Measurements from ENCODE around the gene NINL. TPM values are rescaled to one million over a fixed set of nuclear protein-coding genes. Genes with fewer than 3 reads are reported as not detected.

NINL gene
- total and polyA plus RNA-seq, 2 of the 8 experiments (the other 6 are each of a cell fraction or from before 2014, with no cell fraction given), result 15.3 to 30.0 TPM

- H3K9me3 ChIP-seq (ENCODE audit: insufficient read depth in 2 of 2, low read depth in 1 of 2, low read length in 1 of 2), result no peaks in the 10 kb centered on the region
- H3K4ac ChIP-seq (replicated peaks; ENCODE audit: insufficient read length, low read depth, low read length), result no peak overlapping the region
- no peak overlapping the region for H2BK12ac ChIP-seq (ENCODE audit: low read depth, low read length)
- no peaks in the 10 kb centered on the region for H3K79me1 ChIP-seq (ENCODE audit: low read depth, low read length)
- no peak overlapping the region for H3K18ac ChIP-seq (ENCODE audit: extremely low read depth, low read length)
- FAIRE-seq (no peak), DNase-seq (ENCODE audit: low read depth in 1 of 2, low spot score in 2 of 2) (no peak)
- peaks cover 0 to 4% of the 10 kb centered on the region in 2 experiments for H4K20me1 ChIP-seq (replicated peaks in 1 of 2; ENCODE audit: control insufficient read depth in 1 of 2, insufficient read depth in 2 of 2, low read length in 2 of 2)
- no peaks in the 10 kb centered on the region for H3K23me2 ChIP-seq (ENCODE audit: low read depth, low read length)
- no peak overlapping the region for H2AFZ ChIP-seq (ENCODE audit: low read length)
- no peak overlapping the region for H3K56ac ChIP-seq (replicated peaks; ENCODE audit: insufficient read length, low read depth, low read length)
- H3K23ac ChIP-seq (ENCODE audit: insufficient read length), result no peak overlapping the region
- no peak overlapping the region; the same call in 1 of the 2 replicates for H3K27ac ChIP-seq (ENCODE audit: low read depth, low read length)
- ChIA-PET CTCF (ENCODE audit: partially characterized antibody) (interaction anchor here (0.9 to 1.7 kb wide), 9 partner anchors 9 to 200 kb away, joined by 3 to 7 read pairs (median 3); partner anchors contain the start of gene GINS1), POLR2A (ENCODE audit: partially characterized antibody) (interaction anchor here (0.6 to 1.6 kb wide), 2 partner anchors 14 to 87 kb away, joined by 3 read pairs; no protein-coding TSS in a partner anchor)
- H3K79me2 ChIP-seq (ENCODE audit: control insufficient read depth in 1 of 2, insufficient read depth in 2 of 2, low read length in 2 of 2), result no peaks in the 10 kb centered on the region
- no peak overlapping the region for H2AK5ac ChIP-seq (ENCODE audit: low read depth, low read length)
- no peak overlapping the region for H4K91ac ChIP-seq (replicated peaks; ENCODE audit: insufficient read length, low read length)
- 84% methylated on average over 10 of the region's 10 CpGs; no CpG with 5 or more reads in 1 of the 2 experiments for WGBS, 2 experiments (ENCODE audit: extremely low coverage in 1 of 2, insufficient coverage in 1 of 2, insufficient read length in 1 of 2, insufficient replicate concordance in 2 of 2, low coverage in 1 of 2, low lambda C conversion rate in 2 of 2, missing lambda C conversion rate in 1 of 2)
- no peak overlapping the region for H3K4me2 ChIP-seq (ENCODE audit: insufficient read depth in 1 of 2, low read depth in 2 of 2, low read length in 2 of 2)
- no peak overlapping the region for H4K8ac ChIP-seq (ENCODE audit: extremely low read depth, insufficient read depth, low read length)
- peaks cover 0 to 19% (median 9%) of the 10 kb centered on the region in 4 experiments; a peak in 6 of 7 replicates for H3K4me1 ChIP-seq (replicated peaks in 1 of 4; ENCODE audit: control insufficient read depth in 3 of 4, insufficient read depth in 4 of 4, low read length in 3 of 4)
- H2BK20ac ChIP-seq (ENCODE audit: low read length), result no peak overlapping the region
- peaks cover 0 to 4% (median 1%) of the 10 kb centered on the region in 4 experiments; a peak in 2 of 8 replicates for H3K36me3 ChIP-seq (ENCODE audit: control insufficient read depth in 2 of 4, insufficient read depth in 4 of 4, low read length in 3 of 4)
- no peak overlapping the region for H2BK120ac ChIP-seq (replicated peaks; ENCODE audit: low read depth, low read length)
- no peak overlapping the region for H3K4me3 ChIP-seq (ENCODE audit: extremely low read depth in 1 of 4, insufficient read depth in 2 of 4, low read depth in 3 of 4, low read length in 4 of 4)
- H3K9ac ChIP-seq (replicated peaks in 1 of 4; ENCODE audit: extremely low read depth in 1 of 4, low read depth in 3 of 4, low read length in 3 of 4), result no peak overlapping the region
- no peak overlapping the region for H3K14ac ChIP-seq (ENCODE audit: insufficient read length)
- H4K5ac ChIP-seq (ENCODE audit: insufficient read length, low read depth, low read length), result no peak overlapping the region
- no peak overlapping the region; the same call in 1 of the 2 replicates for H2BK5ac ChIP-seq (ENCODE audit: low read depth, low read length)
- no peak overlapping the region for H2BK15ac ChIP-seq (ENCODE audit: low read length)
- H3K27me3 ChIP-seq (replicated peaks in 1 of 4; ENCODE audit: control insufficient read depth in 3 of 4, extremely low read depth in 1 of 4, insufficient read depth in 3 of 4, low read length in 3 of 4), result no peaks in the 10 kb centered on the region
- TF ChIP-seq EGR1 (IDR thresholded peaks at IDR 0.05; ENCODE audit: borderline replicate concordance, low read depth, low read length), result no peak
- no peak for TF ChIP-seq RNF2 (IDR thresholded peaks at IDR 0.05; ENCODE audit: borderline replicate concordance, low read depth, low read length, missing control alignments, poor library complexity, severe bottlenecking)
- no peak for TF ChIP-seq E2F6 (IDR thresholded peaks at IDR 0.05)
- no peak for TF ChIP-seq ATF2 (IDR thresholded peaks at IDR 0.05; ENCODE audit: low read length)
These were observed 92.2 kb downstream of the NINL start for GRCh38 chr20:25493137-25493536.
